Keratinocyte (primary cell): ENCODE results near the gene TEX261. TPM values are rescaled to one million over a fixed set of nuclear protein-coding genes. Genes with fewer than 3 reads are reported as not detected.

Experiments
- DNase-seq: peaks from one replicate; pipeline ENCODE4 v3.0.0-alpha.2; 2011; ENCODE audit warnings: low read depth, missing footprints, low spot score
- FAIRE-seq: peaks from 2 replicates; lab custom pipeline; 2011; peaks lifted over from hg19 to GRCh38; lab: Jason Lieb, UNC
- H2AFZ ChIP-seq: 2 replicates; pipeline ENCODE4 v1.6.0; 2012; ENCODE audit warnings: low read length, control low read depth, inconsistent platforms; ENCODE audit not compliant: control insufficient read depth
- H3K27ac ChIP-seq: 2 replicates; pipeline ENCODE4 v1.5.1; 2011; ENCODE audit warnings: low read length; ENCODE audit not compliant: control insufficient read depth, insufficient read depth
- H3K27me3 ChIP-seq: 3 replicates; pipeline ENCODE4 v1.6.0; 2011; ENCODE audit warnings: low read length; ENCODE audit not compliant: control insufficient read depth, insufficient read depth; ENCODE audit errors: extremely low read depth
- H3K36me3 ChIP-seq, 2 experiments: 2 replicates in 1 of 2; 3 replicates in 1 of 2; pipeline ENCODE4 v1.5.1; 2011; ENCODE audit warnings: low read length in 2 of 2, mild to moderate bottlenecking in 1 of 2; ENCODE audit not compliant: control insufficient read depth in 2 of 2, insufficient read depth in 2 of 2; ENCODE audit errors: extremely low read depth in 1 of 2
- H3K4me1 ChIP-seq: 3 replicates; pipeline ENCODE4 v1.5.1; 2011; ENCODE audit warnings: low read length; ENCODE audit not compliant: control insufficient read depth, insufficient read depth; ENCODE audit errors: extremely low read depth
- H3K4me2 ChIP-seq: 3 replicates; pipeline ENCODE4 v1.6.0; 2011; ENCODE audit warnings: low read depth, low read length; ENCODE audit not compliant: control insufficient read depth, insufficient read depth; ENCODE audit errors: extremely low read depth
- H3K4me3 ChIP-seq, 3 experiments: fragments of 200-600 bp in 1 of 3; sonication (generic) in 1 of 3; 2 replicates in 2 of 3; 3 replicates in 1 of 3; pipeline ENCODE4 v1.5.1; 2011 to 2016; ENCODE audit warnings: low read length in 3 of 3, mild to moderate bottlenecking in 3 of 3, control low read depth in 2 of 3, inconsistent platforms in 1 of 3, low read depth in 1 of 3, mixed read lengths in 1 of 3, mixed run types in 1 of 3, moderate library complexity in 1 of 3; ENCODE audit not compliant: control insufficient read depth in 2 of 3, insufficient read depth in 2 of 3; ENCODE audit errors: extremely low read depth in 1 of 3
- H3K79me2 ChIP-seq: 2 replicates; pipeline ENCODE4 v1.6.0; 2012; ENCODE audit warnings: low read length; ENCODE audit not compliant: control insufficient read depth, insufficient read depth
- H3K9ac ChIP-seq: 3 replicates; pipeline ENCODE4 v1.6.0; 2011; ENCODE audit warnings: low read length; ENCODE audit not compliant: control insufficient read depth, insufficient read depth; ENCODE audit errors: extremely low read depth
- H3K9me1 ChIP-seq: 3 replicates; pipeline ENCODE4 v1.6.0; 2011; ENCODE audit warnings: low read length; ENCODE audit not compliant: control insufficient read depth, insufficient read depth; ENCODE audit errors: extremely low read depth
- H3K9me3 ChIP-seq: 2 replicates; pipeline ENCODE4 v1.5.1; 2012; ENCODE audit warnings: low read depth, low read length; ENCODE audit not compliant: control insufficient read depth
- H4K20me1 ChIP-seq: 3 replicates; pipeline ENCODE4 v1.6.0; 2011; ENCODE audit warnings: low read length; ENCODE audit not compliant: control insufficient read depth, insufficient read depth; ENCODE audit errors: extremely low read depth
- EZH2 ChIP-seq: IDR thresholded peaks from one replicate; pipeline ENCODE4 v1.6.1; 2012; ENCODE audit warnings: inconsistent platforms, mild to moderate bottlenecking, low read length, moderate library complexity
- dilution Hi-C: fragments of 300-500 bp; cut with MboI; formaldehyde crosslinking; loops from one replicate; pipeline ENCODE4 v1.7.0; 2020; ENCODE audit warnings: low sequenced_read_pairs; ENCODE audit not compliant: extremely low pct_ligation_motif_present
- polyA plus RNA-seq, 5 experiments: library from polyadenylated mRNA; depleted of rRNA in 3 of 5; stranded (reverse) in 3 of 5; stranded (forward) in 1 of 5; unstranded in 1 of 5; fragments of >200 nt; gene quantifications; 1 replicate in 1 of 5; 2 replicates in 3 of 5; 3 replicates in 1 of 5; pipeline versions ENCODE4 v1.2.1 to v1.2.3, GENCODE V29; 2011 to 2012; ENCODE audit warnings: missing spikeins in 2 of 5, low read depth in 1 of 5, low replicate concordance in 1 of 5
- TF ChIP-seq, protein P1 (sequence below), 3 experiments: IDR thresholded peaks in 1 of 3; conservative IDR thresholded peaks in 1 of 3; optimal IDR thresholded peaks in 1 of 3; 2 replicates in 2 of 3; 3 replicates in 1 of 3; pipeline versions ENCODE3 to v1.5.1; 2011; ENCODE audit warnings: low read length in 3 of 3, mild to moderate bottlenecking in 3 of 3, moderate library complexity in 2 of 3, control low read depth in 1 of 3, inconsistent platforms in 1 of 3; ENCODE audit not compliant: insufficient read depth in 2 of 3; ENCODE audit errors: extremely low read depth in 1 of 3

The TEX261 gene
- polyA plus RNA-seq, 1 donor (not counting 4 experiments of a cell fraction or from before 2014, with no cell fraction given) = 78.8 TPM

DNA sequence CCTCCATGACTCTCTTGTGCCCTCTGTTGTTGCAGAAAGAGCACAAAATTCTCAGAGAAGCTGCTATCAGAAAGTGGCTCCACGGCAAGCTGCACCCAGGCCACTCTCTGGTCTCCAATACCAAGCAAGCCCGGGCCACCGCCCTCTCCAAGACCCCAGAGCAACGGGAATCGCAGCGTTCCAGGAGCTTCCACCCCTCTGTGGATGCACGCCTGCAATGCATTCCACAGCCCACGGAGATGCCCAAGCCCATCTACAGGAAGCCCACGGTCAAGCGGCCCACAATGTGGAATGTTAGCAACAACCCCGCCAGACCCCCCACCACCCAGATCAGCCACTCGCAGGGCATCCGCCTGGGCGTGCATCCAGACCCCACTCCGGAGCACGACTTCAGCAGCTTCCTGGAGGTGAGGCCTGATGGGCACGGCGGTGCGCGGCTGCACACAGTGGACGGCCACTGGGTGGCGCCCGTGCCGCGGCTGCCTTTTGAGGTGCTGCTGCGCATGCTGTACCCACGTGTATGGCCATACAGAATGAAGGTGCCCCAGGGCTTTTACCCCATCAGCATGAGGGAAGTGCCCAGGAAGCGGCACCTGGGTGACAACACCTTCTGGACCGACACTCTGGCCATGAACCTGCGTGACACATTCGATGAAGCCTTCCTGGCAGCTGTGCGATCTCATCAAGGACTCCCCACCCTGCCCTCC, 9.9 kb downstream of the TEX261 start:
- no peak overlapping the region for H3K27ac ChIP-seq
- FAIRE-seq (no peak), DNase-seq (no peak)
- dilution Hi-C loops = no loop called here
- no peak overlapping the region for H3K9ac ChIP-seq
- no peak overlapping the region for H3K4me2 ChIP-seq
- no peak overlapping the region for H3K4me3 ChIP-seq
- no peaks in the 10 kb centered on the region for H3K9me1 ChIP-seq
- H3K9me3 ChIP-seq = no peaks in the 10 kb centered on the region
- H4K20me1 ChIP-seq = no peaks in the 10 kb centered on the region
- H3K36me3 ChIP-seq = peaks cover 14 to 37% of the 10 kb centered on the region in 2 experiments
- no peaks in the 10 kb centered on the region for H3K4me1 ChIP-seq
- no peak for TF ChIP-seq EZH2
- TF ChIP-seq, protein P1, sequence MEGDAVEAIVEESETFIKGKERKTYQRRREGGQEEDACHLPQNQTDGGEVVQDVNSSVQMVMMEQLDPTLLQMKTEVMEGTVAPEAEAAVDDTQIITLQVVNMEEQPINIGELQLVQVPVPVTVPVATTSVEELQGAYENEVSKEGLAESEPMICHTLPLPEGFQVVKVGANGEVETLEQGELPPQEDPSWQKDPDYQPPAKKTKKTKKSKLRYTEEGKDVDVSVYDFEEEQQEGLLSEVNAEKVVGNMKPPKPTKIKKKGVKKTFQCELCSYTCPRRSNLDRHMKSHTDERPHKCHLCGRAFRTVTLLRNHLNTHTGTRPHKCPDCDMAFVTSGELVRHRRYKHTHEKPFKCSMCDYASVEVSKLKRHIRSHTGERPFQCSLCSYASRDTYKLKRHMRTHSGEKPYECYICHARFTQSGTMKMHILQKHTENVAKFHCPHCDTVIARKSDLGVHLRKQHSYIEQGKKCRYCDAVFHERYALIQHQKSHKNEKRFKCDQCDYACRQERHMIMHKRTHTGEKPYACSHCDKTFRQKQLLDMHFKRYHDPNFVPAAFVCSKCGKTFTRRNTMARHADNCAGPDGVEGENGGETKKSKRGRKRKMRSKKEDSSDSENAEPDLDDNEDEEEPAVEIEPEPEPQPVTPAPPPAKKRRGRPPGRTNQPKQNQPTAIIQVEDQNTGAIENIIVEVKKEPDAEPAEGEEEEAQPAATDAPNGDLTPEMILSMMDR (optimal IDR thresholded peaks at IDR 0.05 in 1 of 3, IDR thresholded peaks at IDR 0.05 in 1 of 3, conservative IDR thresholded peaks at IDR 0.05 in 1 of 3; ENCODE audit: extremely low read depth in 1 of 3, insufficient read depth in 2 of 3, low read length in 3 of 3) = peak; percentile 71 to 90 (median 85)
- no peak overlapping the region for H2AFZ ChIP-seq
- H3K79me2 ChIP-seq = no peaks in the 10 kb centered on the region
- no peaks in the 10 kb centered on the region for H3K27me3 ChIP-seq

DNA sequence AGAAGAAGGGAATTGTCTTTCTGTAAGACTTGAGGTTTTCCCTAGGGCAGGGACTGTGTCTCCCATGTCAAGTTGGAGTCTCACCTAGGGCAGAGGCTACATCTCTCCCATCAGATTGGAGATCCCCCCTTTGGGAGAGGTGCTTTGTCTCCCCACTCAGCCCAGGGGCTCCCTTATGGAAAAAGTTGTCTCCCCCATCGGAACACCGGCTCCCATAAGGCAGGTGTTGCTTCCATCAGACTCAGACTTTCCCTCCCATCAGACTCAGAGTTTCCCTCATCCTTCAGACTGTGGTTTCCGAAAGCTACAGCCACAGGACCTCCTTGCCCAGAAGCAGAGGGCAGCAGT, 10.5 kb downstream of the TEX261 start:
- Histone ChIP-seq H3K27me3 (no peaks in the 10 kb centered on the region), H3K9me1 (no peaks in the 10 kb centered on the region), H2AFZ (no peak overlapping the region), H3K36me3 (peaks cover 12 to 35% of the 10 kb centered on the region in 2 experiments), H3K79me2 (no peaks in the 10 kb centered on the region), H4K20me1 (no peaks in the 10 kb centered on the region), H3K4me2 (no peak overlapping the region), H3K9me3 (no peaks in the 10 kb centered on the region), H3K4me1 (no peaks in the 10 kb centered on the region), H3K4me3 (no peak overlapping the region), H3K9ac (no peak overlapping the region), H3K27ac (no peak overlapping the region)
- DNase-seq = no peak
- no peak for FAIRE-seq
- no peak for TF ChIP-seq EZH2
- TF ChIP-seq, protein P1 (optimal IDR thresholded peaks at IDR 0.05 in 1 of 3, IDR thresholded peaks at IDR 0.05 in 1 of 3, conservative IDR thresholded peaks at IDR 0.05 in 1 of 3; ENCODE audit: extremely low read depth in 1 of 3, insufficient read depth in 2 of 3, low read length in 3 of 3) = no peak
- dilution Hi-C loops = no loop called here
